T follicular helper cell (primary cell): Measurements from ENCODE around the gene JAKMIP3.

Source experiments
- DNase-seq: peaks from one replicate; pipeline ENCODE4 v3.0.0-alpha.2; 2020; ENCODE audit warnings: low read depth
- total RNA-seq, 2 experiments: gene quantifications; one replicate each; lab custom pipeline; 2026; lab: John Stamatoyannopoulos, UW

The JAKMIP3 gene
- total RNA-seq, result 0.22 to 0.60 reads per million in 2 experiments

- DNase-seq, result no peak
Observed at GRCh38 chr10:132065491-132066105, at the start of gene JAKMIP3. Gene JAKMIP3, plus strand, starts transcription at chr10:132065946. Its CDS starts 38,863 bp downstream, at chr10:132104809.

- no peak for DNase-seq
Observed at GRCh38 chr10:132016514-132016913, 49.2 kb upstream of the JAKMIP3 start.

GRCh38 chr10:132018446-132018845 is 47.3 kb upstream of the JAKMIP3 start:
- DNase-seq, result no peak

GRCh38 chr10:132019366-132019765 is 46.4 kb upstream of the JAKMIP3 start:
- no peak for DNase-seq

GRCh38 chr10:132020456-132020855 is 45.3 kb upstream of the JAKMIP3 start:
- no peak for DNase-seq

GRCh38 chr10:132021046-132021445 is 44.7 kb upstream of the JAKMIP3 start:
- DNase-seq, result no peak

- no peak for DNase-seq
Observed at GRCh38 chr10:132021504-132022143, 44.1 kb upstream of the JAKMIP3 start.

- no peak for DNase-seq
Observed at GRCh38 chr10:132022241-132022640, 43.5 kb upstream of the JAKMIP3 start.

GRCh38 chr10:132023092-132023811 is 42.5 kb upstream of the JAKMIP3 start:
- peak; percentile 64 for DNase-seq

- DNase-seq, result no peak
Observed at GRCh38 chr10:132027423-132027983, 38.2 kb upstream of the JAKMIP3 start.

GRCh38 chr10:132028706-132029105 is 37.0 kb upstream of the JAKMIP3 start:
- DNase-seq, result no peak

- DNase-seq, result no peak
Observed at GRCh38 chr10:132030898-132031463, 34.8 kb upstream of the JAKMIP3 start.

- no peak for DNase-seq
Observed at GRCh38 chr10:132033632-132034031, 32.1 kb upstream of the JAKMIP3 start.

GRCh38 chr10:132035476-132035875 is 30.3 kb upstream of the JAKMIP3 start:
- no peak for DNase-seq

GRCh38 chr10:132036153-132036886 is 29.4 kb upstream of the JAKMIP3 start:
- no peak for DNase-seq

GRCh38 chr10:132036887-132037675 is 28.7 kb upstream of the JAKMIP3 start:
- DNase-seq, result no peak

- no peak for DNase-seq
Observed at GRCh38 chr10:132037676-132037975, 28.1 kb upstream of the JAKMIP3 start.

- no peak for DNase-seq
Observed at GRCh38 chr10:132039371-132039770, 26.4 kb upstream of the JAKMIP3 start.

- no peak for DNase-seq
Observed at GRCh38 chr10:132040046-132040445, 25.7 kb upstream of the JAKMIP3 start.

- no peak for DNase-seq
Observed at GRCh38 chr10:132041340-132041739, 24.4 kb upstream of the JAKMIP3 start.
